ENCODE data around the gene HAUS5.
A peak's percentile ranks its signal among the peaks of the same experiment; 100 is the strongest.
"Not testable (repeated sequence)": the region's sequence is repeated elsewhere in the genome, so short reads cannot be mapped to it uniquely, and the experiment has no call there.

The HAUS5 gene

GRCh38 chr19:35642798-35643254 lies 30.3 kb downstream of the HAUS5 start:
- no peak for DNase-seq (ENCODE audit: low read depth)

- peak; percentile 69 for DNase-seq (ENCODE audit: low read depth)
Observed at GRCh38 chr19:35643255-35644205, 31.0 kb downstream of the HAUS5 start.

DNA sequence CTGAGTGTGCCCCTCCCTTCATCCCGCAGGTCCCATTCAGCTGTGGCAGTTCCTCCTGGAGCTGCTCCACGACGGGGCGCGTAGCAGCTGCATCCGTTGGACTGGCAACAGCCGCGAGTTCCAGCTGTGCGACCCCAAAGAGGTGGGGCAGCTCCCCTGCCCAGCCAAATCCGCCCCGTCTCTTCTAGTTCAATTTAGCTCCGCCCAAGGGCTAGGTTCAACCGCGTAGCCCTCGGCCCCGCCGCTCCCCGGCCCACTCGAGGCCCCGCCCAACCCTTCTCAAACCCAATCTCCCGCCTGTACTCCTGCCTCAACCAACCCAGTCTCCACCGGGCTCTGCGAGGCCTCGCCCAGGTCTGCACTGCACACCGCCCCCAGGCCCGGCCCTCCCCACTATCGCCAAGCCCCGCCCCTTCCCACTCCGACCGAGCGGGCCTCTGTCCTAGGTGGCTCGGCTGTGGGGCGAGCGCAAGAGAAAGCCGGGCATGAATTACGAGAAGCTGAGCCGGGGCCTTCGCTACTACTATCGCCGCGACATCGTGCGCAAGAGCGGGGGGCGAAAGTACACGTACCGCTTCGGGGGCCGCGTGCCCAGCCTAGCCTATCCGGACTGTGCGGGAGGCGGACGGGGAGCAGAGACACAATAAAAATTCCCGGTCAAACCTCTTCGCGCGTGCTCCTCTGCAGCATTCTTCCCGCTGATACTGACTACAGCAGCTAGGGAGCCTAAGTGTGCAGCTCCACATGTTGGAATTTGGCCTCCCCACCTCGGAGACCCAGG lies 31.9 kb downstream of the HAUS5 start:
- no peak for DNase-seq (ENCODE audit: low read depth)

DNA sequence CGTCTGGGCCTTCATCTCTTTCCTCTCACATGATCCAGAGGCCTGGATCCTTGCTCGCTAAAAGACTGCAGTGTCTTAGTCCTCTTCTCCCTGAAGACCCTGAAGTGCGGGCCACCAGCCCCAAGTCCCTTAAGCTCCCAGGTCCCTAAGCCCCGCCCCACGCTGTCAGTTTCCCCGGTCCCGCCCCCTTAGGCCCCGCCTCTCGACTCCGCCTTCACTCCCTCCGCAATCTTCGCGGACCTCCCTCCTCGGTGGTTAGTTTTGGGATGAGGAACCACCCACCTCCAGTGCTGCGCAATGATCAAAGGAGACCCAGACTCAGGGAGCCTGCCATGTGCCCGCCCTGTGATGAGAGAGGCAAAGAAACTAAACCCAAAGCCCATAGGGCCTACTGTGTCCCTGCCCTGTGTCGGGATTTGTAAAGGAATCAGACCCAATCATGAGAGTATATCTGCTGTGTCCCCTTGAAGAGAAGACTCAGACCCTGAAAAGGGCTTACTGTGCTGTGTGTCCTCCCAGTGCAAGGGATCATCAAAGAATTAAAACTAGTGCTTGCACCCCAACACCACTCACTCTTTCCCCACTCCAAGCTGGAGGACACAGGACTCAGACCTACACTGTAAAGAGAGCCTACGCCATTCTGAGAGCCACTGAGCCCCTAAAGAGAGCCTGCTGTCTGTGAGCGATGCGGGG lies 32.6 kb downstream of the HAUS5 start:
- no peak for DNase-seq (ENCODE audit: low read depth)

DNA sequence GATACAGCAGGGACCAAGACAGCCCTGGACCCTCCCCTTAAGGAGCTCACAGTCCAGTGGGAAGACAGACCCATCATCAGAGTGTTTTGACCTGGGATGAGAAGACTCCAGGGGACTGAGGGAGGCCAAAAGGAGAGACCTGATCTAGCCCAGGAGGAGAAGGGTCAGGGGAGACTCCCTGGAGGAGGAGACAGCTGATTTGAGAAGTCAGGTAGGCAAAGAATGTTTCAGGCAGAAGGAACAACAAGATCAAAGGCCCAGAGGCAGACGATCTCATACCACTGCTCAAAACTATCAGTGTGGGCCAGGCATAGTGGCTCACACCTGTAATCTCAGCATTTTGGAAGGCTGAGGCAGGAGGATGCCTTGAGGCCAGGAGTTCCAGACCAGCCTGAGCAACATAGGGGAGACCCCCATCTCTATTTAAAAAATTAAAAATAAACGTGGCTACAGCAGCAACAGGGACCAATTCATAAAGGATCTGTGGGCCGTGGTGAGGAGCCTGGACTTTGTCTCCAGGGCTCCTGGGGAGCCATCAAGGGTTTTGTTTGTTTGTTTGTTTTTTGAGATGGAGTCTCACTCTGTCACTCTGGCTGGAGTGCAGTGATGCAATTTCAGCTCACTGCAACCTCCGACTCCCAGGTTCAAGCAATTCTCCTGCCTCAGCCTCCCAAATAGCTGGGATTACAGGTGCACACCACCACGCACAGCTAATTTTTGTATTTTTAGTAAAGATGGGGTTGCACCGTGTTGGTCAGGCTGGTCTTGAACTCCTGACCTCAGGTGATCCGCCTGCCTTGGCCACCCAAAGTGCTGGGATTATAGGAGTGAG lies 33.4 kb downstream of the HAUS5 start:
- no peak for DNase-seq (ENCODE audit: low read depth)

DNA sequence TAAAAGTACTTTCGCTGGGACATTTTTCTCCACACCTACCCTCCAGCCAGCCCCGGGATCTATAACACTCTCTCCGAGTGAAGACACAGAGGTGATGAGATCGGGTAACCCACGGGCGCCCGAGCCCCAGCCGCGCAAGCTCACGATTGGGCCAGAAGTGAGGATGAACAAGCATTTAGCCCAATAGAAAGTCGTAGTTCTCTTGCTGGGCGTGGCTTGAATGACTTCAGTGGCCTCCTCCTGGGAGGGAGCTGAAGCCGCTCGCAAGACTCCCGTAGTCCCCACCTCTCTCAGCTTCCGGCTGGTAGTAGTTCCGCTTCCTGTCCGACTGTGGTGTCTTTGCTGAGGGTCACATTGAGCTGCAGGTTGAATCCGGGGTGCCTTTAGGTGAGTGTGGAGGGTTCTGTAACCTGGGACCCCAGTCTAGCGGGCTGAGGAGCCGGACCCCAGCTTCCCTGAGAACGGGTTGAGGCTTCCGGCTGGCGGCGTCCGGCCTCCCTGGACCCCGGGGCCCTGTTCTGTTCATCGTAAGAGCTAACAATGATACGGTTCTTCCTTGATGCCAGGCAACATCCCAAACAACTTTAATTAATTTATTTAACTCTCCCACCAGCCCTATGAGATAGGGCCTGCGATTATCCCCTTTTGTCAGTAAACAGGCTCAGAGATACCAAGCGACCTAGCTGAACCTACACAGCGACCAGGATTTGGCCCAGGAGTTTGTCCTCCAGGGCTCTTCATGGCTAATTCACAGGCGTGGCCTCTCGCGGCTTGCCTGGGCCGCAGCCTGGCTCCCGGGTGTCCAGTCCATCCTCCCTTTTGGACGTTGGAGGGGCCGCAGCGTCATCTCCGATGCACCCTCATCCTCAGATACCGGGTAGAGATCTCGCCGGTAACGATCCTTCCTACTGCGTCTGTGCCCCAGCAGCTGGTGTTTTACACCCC lies 35.8 kb downstream of the HAUS5 start, which contains the start of gene COX6B1:
TSS of gene COX6B1 (plus strand) at position 307 of the 945 bp plus-strand sequence. CDS start 2,921 bp downstream, outside the sequence.
- peak; percentile 91 for DNase-seq (ENCODE audit: low read depth)

DNA sequence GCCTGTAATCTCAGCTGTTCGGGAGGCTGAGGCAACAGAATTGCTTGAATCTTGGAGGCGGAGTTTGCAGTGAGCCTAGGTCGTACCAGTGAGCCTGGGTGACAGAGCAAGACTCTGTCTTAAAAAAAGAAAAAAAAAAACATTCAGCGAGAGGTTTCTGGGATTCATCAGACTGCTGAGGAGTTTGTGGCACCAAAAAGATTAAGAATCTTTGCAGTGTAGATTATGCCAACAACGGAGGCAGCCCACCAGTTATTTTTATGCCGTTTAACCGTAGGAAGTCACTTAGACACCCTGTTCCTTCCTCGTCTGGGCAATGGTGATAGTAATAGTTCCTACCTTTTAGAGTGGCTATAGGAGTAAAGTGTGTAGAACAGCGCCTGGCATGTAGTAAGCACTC lies 38.0 kb downstream of the HAUS5 start:
- DNase-seq (ENCODE audit: low read depth) = no peak

DNA sequence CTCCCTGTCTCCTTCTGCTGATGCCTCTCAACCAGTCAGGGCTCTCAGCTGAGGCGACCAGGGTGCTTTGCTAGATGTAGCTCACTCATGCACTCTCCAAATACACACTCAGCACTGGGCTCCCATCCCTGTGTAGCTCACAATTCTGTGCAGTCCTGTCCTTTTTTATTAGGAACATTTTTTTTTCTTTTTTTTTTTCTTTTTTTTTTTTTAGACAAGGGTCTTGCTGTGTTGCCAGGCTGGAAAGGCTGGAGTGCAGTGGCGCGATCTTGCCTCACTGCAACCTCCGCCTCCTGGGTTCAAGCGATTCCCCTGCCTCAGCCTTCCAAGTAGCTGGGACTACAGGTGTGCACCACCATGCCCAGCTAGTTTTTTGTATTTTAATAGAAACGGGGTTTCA lies 42.3 kb downstream of the HAUS5 start:
- DNase-seq (ENCODE audit: low read depth) = not testable (repeated sequence)

GRCh38 chr19:35655600-35655999 lies 43.1 kb downstream of the HAUS5 start:
- no peak for DNase-seq (ENCODE audit: low read depth)

GRCh38 chr19:35656700-35657099 lies 44.2 kb downstream of the HAUS5 start:
- DNase-seq (ENCODE audit: low read depth) = no peak

- no peak for DNase-seq (ENCODE audit: low read depth)
Observed at GRCh38 chr19:35657904-35658700, 45.6 kb downstream of the HAUS5 start.

GRCh38 chr19:35661995-35662340 lies 49.4 kb downstream of the HAUS5 start:
- DNase-seq (ENCODE audit: low read depth) = no peak

DNA sequence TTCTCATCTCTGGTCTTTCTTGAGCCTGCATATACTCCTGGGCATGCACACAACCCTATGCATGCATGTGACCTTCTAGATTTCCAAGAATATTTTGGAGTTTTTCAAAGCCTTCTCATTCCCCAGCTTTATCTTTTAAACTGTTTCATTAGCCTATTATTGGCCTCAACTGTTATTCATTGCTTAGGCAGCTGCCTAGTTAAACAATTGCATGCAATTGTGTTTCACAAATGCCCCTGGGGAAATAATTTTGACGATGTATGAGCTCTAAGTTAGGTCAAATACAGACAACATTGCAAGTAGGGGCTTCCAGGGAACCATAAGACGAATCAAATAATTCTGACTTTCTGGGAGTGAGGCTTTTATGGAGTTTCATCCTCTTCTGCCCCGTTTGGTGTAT lies 51.4 kb downstream of the HAUS5 start:
- DNase-seq (ENCODE audit: low read depth) = no peak

DNA sequence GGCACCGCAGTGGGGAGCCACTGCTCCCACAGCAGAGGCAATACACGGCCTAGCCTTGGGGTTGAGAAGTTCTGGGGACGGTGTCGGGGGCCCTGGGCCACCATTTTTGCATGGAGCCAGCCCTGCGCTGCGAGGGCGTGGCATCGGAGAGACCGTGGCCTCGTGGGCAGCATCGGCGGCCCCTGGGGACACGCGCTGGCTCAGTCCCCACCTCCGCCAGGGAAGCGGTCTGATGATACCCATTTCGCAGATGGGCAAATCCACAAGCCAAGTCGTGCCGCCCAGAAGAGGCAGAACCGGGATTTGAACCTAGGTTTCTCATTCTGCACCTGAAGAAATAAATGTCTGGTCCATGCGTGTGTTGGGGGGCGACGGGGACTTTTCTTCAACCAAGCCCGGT lies 52.6 kb downstream of the HAUS5 start:
- DNase-seq (ENCODE audit: low read depth) = no peak

DNA sequence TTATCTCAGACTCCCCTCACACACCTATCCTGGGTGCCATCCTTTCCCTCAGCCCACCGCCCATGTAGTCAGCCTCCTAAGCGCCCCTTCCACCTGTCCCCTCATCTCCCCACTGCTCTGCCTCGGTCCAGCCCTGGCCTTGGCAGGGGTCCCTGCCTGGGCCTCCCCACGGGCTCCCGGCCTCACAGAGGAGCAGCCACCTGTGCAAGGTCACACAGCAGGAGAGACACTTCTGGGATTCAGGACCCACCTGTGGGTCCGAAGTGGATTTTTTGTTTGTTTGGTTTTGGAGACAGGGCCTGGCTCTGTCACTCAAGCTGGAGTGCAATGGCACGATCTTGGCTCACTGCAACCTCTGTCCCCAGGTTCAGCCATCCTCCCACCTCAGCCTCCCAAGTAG lies 53.1 kb downstream of the HAUS5 start:
- no peak for DNase-seq (ENCODE audit: low read depth)

GRCh38 chr19:35666251-35666913 lies 53.8 kb downstream of the HAUS5 start, which contains the start of gene UPK1A:
Gene UPK1A (plus strand): TSS chr19:35666517. CDS start chr19:35666813, 296 bp downstream.
- no peak for DNase-seq (ENCODE audit: low read depth)

- no peak for DNase-seq (ENCODE audit: low read depth)
Observed at GRCh38 chr19:35669566-35669965, 57.0 kb downstream of the HAUS5 start.

- DNase-seq (ENCODE audit: low read depth) = no peak
Observed at GRCh38 chr19:35669974-35670373, 57.4 kb downstream of the HAUS5 start.

GRCh38 chr19:35670686-35671085 lies 58.2 kb downstream of the HAUS5 start:
- no peak for DNase-seq (ENCODE audit: low read depth)
